ENCODE results near the gene LRRC7.

LRRC7 gene

DNA sequence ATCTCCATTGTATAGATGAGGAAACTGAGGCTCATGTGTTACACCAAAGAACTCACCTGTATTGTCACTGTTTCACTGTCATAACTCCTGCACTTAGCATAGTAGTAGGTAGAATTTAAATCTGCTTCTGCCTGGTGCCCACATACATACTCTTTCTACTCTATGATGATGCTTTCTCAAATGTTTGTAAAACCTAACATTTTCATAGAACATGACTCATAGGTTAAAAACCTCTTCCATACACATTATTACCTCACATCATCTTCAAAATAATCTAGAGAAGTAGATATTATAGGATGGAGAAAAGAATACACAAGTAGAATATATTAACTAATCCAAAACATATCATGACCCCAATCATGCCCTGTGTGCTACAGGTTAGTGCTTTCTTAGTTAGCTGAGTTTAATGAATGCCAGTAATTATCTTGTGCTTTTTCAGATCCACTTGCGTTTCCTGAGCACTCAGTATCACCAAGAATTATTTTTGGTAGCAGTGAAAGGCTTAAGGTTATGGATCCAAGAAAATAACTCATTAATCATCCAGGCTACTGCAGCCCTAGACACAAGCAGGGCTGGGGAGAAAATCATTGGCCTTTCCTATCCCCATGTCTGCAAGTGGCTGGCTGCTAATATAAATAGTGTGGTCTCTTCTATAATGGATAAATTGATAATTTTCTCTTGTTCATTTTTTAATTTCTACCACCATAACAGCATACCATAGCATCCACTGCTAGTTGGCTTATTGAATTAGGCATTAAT, 480.8 kb downstream of the LRRC7 start:
- DNase-seq = no peak

DNA sequence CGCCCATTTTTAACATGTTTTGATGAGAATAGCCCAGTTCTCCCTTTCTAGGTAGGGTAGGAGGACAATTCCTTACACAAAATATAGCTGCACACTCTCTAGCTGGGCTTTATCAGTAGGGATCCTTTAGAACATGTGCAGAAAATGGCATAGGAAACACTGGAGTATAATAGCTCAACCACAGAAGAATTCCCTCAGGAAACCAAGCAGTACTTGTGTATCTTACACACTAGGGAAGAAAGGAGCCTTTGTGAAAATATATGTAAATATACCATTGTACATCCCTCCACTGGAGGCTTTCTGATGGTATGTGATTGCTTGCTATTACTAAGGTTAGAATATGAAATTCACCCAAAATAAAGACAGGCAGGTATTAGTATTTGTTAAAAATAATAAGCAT, 484.2 kb downstream of the LRRC7 start:
- DNase-seq = no peak

DNA sequence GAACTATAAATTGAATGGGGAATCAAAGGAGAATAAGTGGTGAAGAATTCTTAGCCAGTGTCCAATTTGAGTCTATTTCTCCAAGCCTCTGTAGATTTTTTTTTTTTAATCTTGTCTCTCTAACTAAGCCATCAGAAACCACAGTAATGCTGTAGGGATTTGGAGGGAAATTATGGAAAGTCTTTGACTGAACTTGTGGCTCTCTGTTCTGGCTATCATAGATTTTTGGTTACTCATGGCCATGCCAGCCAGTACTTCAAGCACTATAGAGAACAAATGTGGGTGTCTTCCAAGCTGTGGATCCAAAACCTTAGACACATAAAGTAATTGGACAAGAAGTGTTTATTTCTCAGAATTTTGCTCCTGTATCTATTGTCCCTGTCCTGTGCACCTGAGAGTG, 489.8 kb downstream of the LRRC7 start:
- no peak for DNase-seq

DNA sequence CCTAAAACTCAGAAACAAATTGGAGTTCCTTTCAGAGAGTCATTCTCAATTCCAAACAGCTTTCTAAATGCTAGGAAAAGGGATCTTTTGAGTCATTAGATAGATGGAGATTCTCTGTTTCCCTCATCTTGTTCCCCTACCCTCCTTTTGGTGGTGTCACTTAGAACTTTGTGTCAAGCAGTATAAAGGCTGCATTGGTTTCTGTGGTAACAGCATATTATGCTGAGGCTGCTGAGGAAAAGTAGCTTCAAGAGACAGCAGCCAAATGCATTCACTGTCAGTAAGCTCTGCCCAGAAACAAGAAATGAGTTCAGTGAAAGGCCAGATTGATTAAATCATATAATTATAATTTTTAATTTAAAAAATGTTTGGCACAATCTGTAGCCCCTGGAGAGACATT, 493.5 kb downstream of the LRRC7 start:
- DNase-seq = no peak

DNA sequence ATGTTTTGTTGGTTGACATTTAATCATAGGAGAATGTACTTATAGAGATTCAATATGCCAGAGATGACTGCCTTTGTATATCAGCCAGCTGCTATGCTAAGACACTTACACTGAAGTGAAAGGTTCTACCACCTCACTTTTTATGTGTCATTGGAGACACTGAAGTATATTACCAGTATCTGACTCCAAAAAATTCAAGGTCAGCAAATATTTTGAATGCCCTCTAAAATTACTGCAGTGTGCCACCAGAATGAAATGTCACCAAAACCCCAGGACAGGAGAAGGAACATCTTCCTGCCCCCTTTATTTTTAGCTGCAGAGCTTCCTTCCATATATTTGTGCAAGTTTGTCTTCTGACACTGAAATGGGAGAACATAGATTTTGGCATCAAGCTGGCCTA, 496.1 kb downstream of the LRRC7 start:
- no peak for DNase-seq

DNA sequence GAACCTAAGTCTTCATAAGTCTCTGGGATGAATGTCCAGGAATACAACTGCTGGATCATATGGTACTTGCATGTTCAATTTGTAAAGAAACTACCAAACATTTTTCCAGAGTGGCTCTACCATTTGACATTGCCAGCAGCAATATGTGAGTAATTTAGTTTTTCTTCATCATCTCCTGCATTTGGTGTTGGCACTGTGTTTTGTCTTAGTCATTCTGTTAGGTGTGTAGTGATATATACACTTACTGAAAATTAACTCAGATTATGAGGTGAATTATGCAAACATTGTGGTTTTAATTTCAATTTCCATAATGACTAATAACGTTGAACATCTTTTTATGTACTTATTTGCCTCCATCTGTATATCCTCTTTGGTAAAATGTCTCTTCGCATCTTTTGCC, 499.0 kb downstream of the LRRC7 start:
- DNase-seq = no peak

DNA sequence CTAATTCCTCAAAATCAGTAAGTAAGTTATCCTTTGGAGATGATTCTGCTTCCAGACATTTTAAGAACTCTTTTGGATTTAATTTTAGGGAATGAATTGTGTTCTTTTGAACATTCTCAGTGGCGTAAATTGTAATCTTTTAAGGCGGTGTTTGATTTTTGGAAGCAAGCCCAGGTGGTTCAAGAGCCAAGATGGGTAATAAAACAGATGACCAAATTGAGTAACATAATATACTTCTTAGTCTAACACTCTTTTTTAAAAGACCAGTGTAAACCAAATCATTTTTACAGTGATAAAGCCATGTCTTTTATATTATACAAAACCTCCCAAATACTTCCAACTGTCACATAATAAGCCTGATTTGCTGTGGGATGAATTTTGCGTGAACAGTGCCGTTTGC, 503.9 kb downstream of the LRRC7 start:
- no peak for DNase-seq

DNA sequence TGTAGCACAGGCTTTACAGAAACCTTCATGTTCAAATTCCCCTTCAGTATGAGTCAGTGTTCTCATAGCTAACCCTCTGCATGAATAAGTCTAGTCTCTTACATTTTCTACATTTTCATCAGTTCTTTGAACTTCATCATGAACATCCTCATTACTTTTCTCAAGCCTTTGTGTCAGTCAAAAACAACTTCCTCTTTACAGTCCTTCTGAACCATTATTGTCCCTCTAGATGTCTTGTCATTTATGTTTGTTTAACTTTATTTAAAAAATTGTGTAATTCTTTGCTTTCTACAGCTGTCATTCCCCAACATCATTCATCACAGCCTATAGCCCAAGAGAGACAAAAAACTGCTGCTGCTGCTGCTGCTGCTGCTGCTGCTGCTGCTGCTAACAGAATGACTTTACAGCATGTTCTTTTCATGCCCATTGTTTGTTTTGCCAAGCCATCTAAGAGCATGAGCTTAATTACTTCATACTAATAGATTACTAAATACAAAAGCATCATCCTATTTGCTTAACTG, 504.6 kb downstream of the LRRC7 start:
- DNase-seq = no peak

DNA sequence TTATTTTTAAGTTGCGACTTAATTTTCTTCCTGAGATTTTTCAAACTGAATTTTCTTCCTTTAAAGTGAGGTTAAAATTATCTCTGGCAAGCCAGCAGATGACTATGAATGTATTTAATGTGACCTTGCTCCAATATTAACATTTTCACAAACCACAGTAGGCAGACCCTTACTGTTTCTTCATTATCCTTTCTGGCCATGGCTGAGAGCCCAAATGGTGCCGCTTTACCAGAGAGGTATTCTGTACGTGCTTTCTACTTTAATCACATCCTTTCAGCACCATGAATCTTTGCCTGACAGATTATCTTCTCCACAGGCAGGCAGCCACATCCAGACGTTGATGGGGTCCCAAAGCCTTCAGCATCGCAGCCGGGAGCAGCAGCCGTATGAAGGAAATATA, 508.0 kb downstream of the LRRC7 start:
- DNase-seq = no peak

DNA sequence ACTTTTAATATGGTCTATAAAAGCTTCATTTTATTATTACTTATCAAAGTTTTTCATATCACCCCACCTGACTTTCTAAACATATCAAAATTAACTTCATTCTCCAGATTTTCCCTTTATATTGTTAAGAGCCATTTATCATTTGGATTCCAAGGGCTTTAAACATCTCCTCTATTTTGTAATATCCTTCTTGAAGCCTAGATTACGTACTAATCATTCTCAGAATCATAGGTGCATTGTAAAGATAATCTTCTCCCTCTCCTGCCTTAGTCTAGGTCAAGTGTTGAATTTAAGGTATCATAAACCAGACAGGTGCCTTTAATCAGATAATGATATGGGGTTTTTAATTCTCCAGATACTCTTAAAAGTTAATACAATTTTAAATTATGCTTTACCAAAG, 509.3 kb downstream of the LRRC7 start:
- no peak for DNase-seq

DNA sequence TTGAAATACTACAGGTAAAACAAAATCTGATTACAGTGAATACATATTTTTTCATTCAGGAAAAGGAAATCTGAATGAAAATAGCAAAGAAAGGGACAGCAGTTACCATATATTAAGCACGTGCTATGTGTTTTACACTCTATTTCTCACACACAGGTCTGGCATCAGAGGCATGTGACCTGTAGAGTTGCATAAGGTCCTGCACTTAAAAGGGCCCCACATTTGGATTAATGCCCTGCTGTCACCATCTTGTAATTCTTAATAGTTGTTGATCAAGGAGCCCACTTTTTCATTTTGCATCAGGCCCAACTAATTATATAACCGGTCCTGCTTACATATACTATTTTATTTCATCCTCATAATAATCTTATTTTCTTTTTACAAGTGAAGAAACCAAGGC, 511.8 kb downstream of the LRRC7 start:
- DNase-seq = no peak

DNA sequence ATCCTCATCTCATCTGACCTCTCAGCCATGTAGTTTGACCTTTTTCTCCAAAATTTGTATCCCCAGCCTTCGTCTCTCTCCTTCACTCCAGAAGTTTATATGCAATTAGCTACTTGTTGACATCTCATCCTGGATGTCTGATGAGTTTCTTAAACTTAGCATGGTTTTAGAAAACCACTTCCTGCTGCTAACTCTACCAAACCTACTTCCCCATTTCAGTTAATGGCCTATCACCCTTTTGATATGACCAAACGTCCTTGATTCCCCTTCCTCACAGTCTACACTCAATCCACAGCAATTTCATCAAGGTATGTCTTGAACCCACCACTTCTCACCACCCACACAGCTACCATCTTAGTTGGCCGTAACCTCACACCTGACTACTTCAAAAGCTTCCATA, 515.8 kb downstream of the LRRC7 start:
- DNase-seq = no peak

DNA sequence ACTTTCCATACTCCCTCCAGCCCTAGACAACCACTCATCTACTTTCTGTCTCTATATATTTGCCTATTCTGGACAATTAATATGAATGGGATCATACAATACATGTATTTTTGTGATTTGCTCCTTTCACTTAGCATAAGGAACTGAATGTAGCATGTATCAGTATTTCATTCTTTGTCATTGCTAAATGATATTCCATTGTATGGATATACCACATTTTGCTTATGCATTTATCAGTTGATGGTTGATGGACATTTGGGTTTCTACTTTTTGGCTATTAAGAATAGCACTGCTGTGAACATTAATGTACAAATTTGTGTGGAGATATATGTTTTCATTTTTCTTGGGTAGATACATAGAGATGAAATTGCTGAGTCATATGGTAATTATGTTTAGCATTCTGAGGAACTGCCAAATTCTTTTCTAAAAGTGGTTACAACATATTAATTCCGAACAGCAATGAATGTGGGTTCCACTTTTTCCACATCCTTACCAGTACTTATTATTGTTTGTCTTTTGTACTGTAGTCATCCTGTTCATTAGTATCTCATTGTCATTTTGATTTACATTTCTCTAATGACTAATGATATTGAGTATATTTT, 516.7 kb downstream of the LRRC7 start:
- DNase-seq = no peak

DNA sequence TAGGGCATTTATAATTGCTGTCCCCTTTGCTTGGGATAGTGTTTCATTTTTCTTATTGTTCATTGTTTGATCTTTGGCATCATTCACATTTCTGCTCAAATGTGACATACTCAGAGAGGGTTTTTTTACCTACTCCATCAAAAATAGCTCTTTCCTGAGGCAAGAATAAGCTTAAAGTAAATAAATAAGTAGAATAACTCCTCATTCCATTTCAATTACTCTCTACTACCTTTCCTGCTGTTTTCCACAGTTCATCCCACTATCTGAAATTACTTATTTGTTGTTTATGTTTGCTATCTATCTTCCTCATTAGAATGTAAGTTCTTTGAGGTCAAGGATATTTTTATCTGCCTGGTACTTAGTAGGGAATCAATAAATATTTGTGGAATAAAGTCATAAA, 517.8 kb downstream of the LRRC7 start:
- no peak for DNase-seq

DNA sequence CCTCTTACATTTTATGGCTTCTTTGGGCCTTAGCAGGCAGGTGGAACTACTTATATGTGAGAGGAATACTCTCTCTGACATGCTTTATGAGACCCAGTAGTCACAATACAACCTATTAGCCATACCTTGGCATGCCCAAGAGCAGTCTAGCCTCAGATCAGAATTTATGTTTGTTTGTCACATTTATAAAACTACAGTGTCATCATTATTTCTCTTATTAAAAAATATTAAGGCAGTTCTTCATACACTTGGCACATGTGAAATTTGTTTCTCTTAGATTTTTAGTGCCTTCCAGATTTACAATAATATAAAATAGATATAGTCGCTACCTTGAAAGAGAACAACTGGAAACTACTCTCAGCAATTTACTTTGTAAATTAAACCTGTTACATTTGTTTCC, 519.2 kb downstream of the LRRC7 start:
- no peak for DNase-seq

DNA sequence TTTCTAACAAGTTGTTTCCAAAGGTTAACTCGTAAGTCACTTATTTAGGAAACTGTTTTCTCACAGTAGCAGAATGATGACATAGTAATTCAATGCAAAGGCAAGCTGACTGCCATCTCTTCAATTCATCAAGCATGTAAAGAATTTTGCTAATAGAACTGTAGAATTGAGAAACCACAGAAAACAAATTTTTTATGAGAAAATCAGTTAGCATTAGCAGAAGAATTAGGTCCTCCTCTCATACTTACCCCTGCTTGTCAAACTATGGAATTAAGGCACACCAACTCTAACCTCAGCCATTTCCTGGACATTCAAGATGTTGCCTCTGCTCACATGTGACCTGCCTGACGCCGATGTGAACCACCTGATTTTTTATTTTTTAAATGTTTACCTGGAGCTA, 522.4 kb downstream of the LRRC7 start:
- no peak for DNase-seq

DNA sequence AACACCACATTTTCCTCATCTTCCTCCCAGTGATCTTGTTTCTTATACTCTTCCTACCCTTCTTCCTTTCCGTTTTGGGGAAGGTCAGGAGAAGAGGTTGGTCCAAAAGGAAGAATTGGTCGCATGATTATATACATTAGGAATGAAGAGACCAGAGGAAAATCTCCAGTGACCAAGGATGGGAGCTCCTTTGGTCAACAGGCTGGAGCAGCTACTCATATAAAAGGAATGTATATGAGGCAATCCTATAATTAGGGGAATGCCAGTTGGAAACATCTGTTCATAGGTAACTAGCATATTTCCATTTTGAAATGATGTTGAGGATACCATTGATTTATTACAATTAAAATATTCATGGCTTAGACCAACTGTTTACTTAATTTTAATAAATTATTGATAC, 523.2 kb downstream of the LRRC7 start:
- no peak for DNase-seq

DNA sequence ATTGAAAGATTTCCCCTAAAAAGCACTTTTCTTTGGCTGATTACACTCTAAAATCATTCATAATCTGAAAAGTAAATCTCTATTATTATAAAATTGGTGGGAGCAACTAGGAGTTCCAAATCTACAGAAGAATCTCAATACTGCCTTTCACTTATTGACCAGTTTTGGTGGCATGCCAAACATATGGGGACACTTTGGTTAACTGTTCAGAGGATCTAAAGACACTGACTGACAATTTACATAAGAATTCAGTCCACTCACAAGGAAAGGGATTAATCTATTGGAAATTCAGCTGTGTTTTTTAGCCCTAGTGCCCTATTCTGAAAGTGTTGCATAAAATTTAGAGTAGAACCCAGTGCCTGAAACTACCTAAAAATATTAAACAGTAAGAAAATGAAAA, 524.1 kb downstream of the LRRC7 start:
- DNase-seq = no peak

DNA sequence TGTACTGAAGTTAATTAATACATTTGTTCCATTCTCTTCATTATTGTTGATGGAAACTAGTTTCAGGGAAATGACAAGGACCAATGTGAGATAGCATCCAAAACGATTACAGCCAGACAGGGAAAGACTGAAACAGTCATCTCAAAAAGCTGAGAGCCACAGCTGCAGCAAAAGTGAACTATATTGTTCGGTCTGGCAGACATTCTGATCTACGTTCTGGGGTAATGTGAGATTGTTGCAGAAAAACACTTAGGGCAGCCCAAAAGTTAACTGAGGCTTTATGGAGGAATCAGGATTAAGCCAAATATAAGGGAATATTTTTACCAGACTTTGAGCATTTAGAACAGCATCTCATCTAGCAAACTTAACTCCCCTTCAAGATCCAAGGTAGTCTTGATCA, 524.8 kb downstream of the LRRC7 start:
- no peak for DNase-seq

DNA sequence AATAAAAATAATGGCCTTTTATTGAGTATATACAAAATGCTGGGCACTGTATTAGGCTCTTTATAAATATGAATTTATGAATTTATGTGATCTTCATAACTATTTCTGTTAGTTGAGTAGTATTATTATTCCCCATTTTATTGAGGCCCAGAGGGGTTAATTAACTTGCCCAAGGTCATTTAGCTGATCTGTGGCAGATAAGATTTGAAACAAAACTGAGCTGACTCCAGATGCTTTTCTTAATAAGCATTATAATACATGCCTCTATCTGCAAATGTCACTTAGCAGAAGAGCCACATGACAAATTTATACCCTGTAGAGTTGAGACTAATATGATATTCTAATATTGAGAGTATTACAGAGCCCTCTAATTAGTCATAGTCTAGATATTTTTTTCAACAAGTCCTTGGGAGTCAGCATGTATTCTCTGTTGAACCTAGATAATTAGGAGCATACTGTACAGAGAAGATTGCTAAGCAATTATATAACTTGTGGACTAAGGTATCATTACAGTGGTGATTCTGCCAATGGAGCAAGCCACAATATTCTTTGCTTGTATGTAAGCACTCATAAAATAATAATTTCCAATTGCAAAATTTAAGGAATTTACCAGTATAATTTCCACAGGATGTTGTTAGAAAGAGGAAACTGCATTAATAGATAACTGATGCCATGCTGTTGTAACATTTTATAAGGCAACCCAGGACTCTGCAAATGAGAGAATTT, 525.7 kb downstream of the LRRC7 start:
- no peak for DNase-seq

DNA sequence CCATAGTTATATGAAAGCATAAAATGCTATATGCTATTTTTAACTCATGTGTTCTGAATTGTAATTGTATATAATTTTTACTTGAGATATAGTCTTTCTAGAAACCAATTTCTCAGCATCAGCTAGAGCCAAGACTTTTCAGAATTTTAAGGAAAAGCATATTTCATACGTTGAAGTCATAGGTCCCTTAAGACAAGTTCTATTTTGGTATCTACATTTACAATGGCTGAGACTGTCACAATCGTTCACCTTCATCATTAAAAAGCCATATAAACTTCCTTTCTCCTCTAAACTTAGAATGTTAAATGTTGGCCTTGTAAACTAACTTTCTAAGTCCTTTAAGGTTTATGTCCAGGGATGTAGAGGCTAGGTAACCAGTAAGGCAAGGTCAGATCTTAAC, 533.5 kb downstream of the LRRC7 start:
- DNase-seq = no peak

DNA sequence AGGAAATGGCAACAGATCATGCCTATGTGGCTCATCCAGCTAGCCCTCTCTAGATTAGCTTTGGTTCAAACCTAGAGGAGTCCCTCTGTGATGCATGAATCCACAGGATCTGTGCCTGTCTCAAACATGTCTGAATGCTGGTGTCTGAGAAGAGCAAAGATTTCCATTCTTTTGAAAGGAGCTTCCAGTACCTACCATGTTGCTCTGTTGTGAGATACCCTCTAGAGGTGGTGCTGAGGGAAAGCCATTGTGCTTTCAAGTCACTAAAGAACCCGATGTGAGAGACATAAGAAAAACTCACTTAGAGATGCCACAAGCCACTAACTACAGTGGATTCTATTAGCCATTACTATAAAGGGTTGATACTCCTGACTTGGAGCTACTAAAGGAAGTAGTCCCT, 534.1 kb downstream of the LRRC7 start:
- DNase-seq = no peak

DNA sequence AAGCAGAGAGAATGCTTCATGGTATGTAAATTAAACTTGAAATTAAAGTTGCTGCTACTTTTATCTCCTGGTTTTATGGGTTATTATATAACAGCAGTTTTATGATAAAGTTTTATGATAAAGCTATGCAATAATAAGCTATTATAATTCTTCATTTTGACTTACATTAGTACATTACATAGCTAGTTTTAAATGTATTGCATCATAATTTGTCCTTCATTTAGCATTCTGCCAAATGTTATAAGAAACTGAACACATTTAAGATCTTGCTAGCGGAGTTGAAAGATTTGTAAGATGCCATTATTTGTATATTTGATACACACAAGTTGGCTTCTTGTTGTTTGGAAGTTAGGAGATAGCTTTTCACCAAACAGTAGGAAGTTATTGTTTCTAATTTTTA, 536.0 kb downstream of the LRRC7 start:
- DNase-seq = no peak

DNA sequence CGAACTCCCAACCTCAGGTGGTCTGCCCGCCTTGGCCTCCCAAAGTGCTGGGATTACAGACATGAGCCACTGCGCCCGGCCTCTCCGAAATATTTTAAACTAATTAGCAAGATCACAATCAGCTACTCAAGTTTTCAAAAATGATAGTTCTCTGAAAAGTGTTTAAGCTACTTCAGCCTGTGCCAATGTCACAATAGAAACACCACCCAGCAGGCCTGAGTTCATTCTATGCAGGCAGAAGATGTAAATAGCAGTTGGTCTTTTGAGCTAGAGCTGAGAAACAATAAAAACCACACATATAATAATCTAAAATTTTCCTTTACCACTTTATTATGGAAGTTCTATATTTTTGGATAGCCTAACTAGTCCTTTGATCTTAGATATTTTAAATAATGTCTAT, 541.5 kb downstream of the LRRC7 start:
- no peak for DNase-seq

Measured in CD4-positive, alpha-beta T cell treated with Interleukin-12 subunit alpha and Interleukin-12 subunit beta, for 1 hour (primary cell).